Progenitor cell of endocrine pancreas (in vitro differentiated cells): ENCODE results near the gene FRY. TPM values are rescaled to one million over a fixed set of nuclear protein-coding genes. Genes with fewer than 3 reads are reported as not detected.

ENCODE experiments used
- DNase-seq: peaks from one replicate; pipeline ENCODE4 v3.0.0; 2021; ENCODE audit warnings: low spot score; ENCODE audit not compliant: unreplicated experiment
- H3K27ac Mint-ChIP-seq: 2 replicates; pipeline ENCODE4 v1.8.0; 2021; ENCODE audit warnings: mild to moderate bottlenecking, moderate library complexity, mixed read lengths
- H3K27me3 Mint-ChIP-seq: 2 replicates; pipeline ENCODE4 v1.8.0; 2021; ENCODE audit warnings: mixed read lengths
- H3K36me3 Mint-ChIP-seq: 2 replicates; pipeline ENCODE4 v1.8.0; 2022; ENCODE audit warnings: mixed read lengths; ENCODE audit not compliant: insufficient read depth
- H3K4me1 Mint-ChIP-seq: 2 replicates; pipeline ENCODE4 v1.8.0; 2021; ENCODE audit warnings: low read depth, mixed read lengths
- H3K4me3 Mint-ChIP-seq: 2 replicates; pipeline ENCODE4 v1.8.0; 2021; ENCODE audit warnings: low read depth, mild to moderate bottlenecking, moderate library complexity, mixed read lengths
- H3K9me3 Mint-ChIP-seq: 2 replicates; pipeline ENCODE4 v1.8.0; 2021; ENCODE audit warnings: low read depth, mixed read lengths
- CTCF ChIP-seq: fragments of 200-600 bp; sonication (generic); IDR thresholded peaks from one replicate; pipeline ENCODE4 v1.5.0; 2021; ENCODE audit warnings: antibody characterized with exemption, mild to moderate bottlenecking; ENCODE audit not compliant: unreplicated experiment
- total RNA-seq: library from RNA; stranded (reverse); gene quantifications from 2 replicates; pipeline ENCODE4 v1.2.1, GENCODE V29; 2021

The FRY gene
- total RNA-seq, 1 donor from 2014 or later = 14.3 TPM

- no peak overlapping the region for H3K4me3 Mint-ChIP-seq
- H3K9me3 Mint-ChIP-seq = no peaks in the 10 kb centered on the region
- TF ChIP-seq CTCF = no peak
- no peaks in the 10 kb centered on the region for H3K27me3 Mint-ChIP-seq
- DNase-seq = no peak
- H3K27ac Mint-ChIP-seq = no peak overlapping the region
- no peaks in the 10 kb centered on the region for H3K36me3 Mint-ChIP-seq
- H3K4me1 Mint-ChIP-seq = peaks cover 4% of the 10 kb centered on the region
Observed at GRCh38 chr13:32142956-32143375, 111.4 kb downstream of the FRY start.

- Mint-ChIP-seq H3K27ac (no peak overlapping the region), H3K4me3 (no peak overlapping the region), H3K27me3 (no peaks in the 10 kb centered on the region), H3K9me3 (no peaks in the 10 kb centered on the region), H3K4me1 (peaks cover 4% of the 10 kb centered on the region), H3K36me3 (no peaks in the 10 kb centered on the region)
- TF ChIP-seq CTCF = no peak
- no peak for DNase-seq
Observed at GRCh38 chr13:32147193-32147592, 115.6 kb downstream of the FRY start.

- Mint-ChIP-seq H3K4me1 (peaks cover 2% of the 10 kb centered on the region), H3K36me3 (no peaks in the 10 kb centered on the region), H3K4me3 (no peak overlapping the region), H3K27me3 (no peaks in the 10 kb centered on the region), H3K27ac (no peak overlapping the region), H3K9me3 (no peaks in the 10 kb centered on the region)
- TF ChIP-seq CTCF = no peak
- DNase-seq = no peak
Observed at GRCh38 chr13:32147976-32148375, 116.4 kb downstream of the FRY start.

GRCh38 chr13:32150239-32150638 is 118.7 kb downstream of the FRY start:
- no peak for DNase-seq
- Mint-ChIP-seq H3K4me3 (no peak overlapping the region), H3K9me3 (no peaks in the 10 kb centered on the region), H3K4me1 (no peaks in the 10 kb centered on the region), H3K27ac (no peak overlapping the region), H3K36me3 (no peaks in the 10 kb centered on the region), H3K27me3 (no peaks in the 10 kb centered on the region)
- TF ChIP-seq CTCF = no peak

DNA sequence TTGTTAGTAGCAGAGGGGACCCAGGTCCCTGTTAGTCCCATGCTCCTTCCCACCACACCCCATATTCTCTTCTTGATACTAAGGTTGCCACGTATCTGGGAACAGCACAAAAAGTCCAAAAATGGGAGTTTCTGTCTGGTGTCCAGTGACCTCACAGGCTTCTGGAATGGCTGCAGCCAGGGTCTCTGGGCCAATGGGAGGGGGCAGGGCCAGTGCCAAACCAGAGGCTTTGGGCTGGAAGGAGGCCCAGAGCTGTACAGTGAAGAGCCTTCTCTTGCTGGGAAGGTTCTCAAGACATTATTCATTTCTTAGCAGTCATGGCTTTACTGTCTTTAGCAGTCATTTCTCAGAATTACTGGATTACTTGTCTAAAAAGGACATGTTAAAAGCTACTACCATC is 119.2 kb downstream of the FRY start:
- H3K27ac Mint-ChIP-seq = no peak overlapping the region
- no peaks in the 10 kb centered on the region for H3K4me1 Mint-ChIP-seq
- H3K9me3 Mint-ChIP-seq = no peaks in the 10 kb centered on the region
- H3K27me3 Mint-ChIP-seq = no peaks in the 10 kb centered on the region
- DNase-seq = no peak
- no peak overlapping the region for H3K4me3 Mint-ChIP-seq
- TF ChIP-seq CTCF = no peak
- H3K36me3 Mint-ChIP-seq = no peaks in the 10 kb centered on the region

- H3K36me3 Mint-ChIP-seq = no peaks in the 10 kb centered on the region
- H3K27ac Mint-ChIP-seq = no peak overlapping the region
- no peak overlapping the region for H3K4me3 Mint-ChIP-seq
- no peak for DNase-seq
- no peak for TF ChIP-seq CTCF
- no peaks in the 10 kb centered on the region for H3K9me3 Mint-ChIP-seq
- no peaks in the 10 kb centered on the region for H3K27me3 Mint-ChIP-seq
- H3K4me1 Mint-ChIP-seq = no peaks in the 10 kb centered on the region
Observed at GRCh38 chr13:32151240-32151639, 119.7 kb downstream of the FRY start.
